Measurements from ENCODE around the gene BAZ1B.
A peak's percentile ranks its signal among the peaks of the same experiment; 100 is the strongest.
"Not testable (repeated sequence)": the region's sequence is repeated elsewhere in the genome, so short reads cannot be mapped to it uniquely, and the experiment has no call there.

Gene BAZ1B

GRCh38 chr7:73425356-73425983 lies 96.6 kb downstream of the BAZ1B start:
- DNase-seq: no peak

DNA sequence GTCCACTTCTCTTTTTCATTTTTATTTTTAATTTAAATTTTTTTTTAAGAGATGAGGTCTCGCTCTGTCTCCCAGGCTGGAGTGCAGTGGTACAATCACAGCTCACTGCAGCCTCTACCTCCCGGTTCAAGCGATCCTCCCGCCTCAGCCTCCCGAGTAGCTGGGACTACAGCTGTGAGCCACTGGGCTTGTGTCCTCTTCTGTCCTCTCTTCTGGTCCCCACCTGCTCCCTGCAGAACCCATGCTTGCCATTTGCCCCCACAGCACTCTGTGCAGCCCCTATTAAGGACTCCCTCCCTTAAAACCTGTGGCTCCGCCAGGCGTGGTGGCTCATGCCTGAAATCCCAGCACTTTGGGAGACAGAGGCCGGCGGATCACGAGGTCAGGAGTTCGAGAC lies 97.6 kb downstream of the BAZ1B start:
- DNase-seq: no peak

DNA sequence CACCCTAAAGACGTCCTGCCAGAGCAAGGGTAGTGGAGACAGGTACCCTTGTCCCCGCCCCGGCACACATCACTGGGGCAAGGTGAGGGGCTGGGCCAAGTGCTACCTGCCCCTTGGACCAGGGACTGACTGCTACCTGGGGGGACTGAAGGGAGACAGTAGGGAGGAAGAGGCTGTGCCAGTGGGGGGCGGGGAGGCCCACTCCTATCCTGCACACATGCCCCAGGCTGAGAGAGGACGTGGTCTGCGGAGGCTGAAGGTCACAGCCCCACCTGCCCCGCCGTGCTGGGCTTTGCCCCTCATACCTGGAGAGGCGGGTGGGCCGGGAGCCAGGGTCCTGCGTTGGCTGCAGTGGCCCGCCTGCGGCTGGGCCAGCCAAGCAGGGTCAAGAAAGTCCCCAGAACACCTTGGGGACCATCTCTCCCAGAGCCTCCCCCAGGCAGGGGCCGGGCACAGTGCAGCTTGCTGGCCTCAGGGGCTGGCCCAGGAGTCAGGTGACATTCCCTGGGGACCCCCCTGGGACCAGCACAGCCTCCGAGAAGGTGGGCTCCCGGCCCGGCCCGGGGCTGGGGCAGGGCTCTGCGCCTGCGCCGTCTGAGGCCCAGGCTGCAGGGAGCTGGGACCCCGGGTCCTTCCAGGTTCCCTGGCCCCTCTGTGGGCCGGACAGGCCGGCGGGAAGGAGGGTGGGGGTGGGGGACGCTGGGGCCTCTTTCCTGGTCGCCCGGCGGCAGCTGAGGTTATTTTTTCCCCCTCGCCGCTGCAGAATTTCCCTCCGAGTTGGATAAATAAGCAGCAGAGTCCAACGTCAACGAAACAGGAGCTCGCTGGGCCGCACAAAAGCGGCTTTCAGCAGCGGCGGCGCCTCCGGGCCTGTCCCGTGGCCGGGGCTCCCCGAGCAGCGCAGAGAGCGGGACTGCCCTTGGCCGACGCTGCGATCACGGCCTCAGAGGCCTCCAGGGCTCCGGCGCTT lies 98.3 kb downstream of the BAZ1B start:
- DNase-seq: no peak

DNA sequence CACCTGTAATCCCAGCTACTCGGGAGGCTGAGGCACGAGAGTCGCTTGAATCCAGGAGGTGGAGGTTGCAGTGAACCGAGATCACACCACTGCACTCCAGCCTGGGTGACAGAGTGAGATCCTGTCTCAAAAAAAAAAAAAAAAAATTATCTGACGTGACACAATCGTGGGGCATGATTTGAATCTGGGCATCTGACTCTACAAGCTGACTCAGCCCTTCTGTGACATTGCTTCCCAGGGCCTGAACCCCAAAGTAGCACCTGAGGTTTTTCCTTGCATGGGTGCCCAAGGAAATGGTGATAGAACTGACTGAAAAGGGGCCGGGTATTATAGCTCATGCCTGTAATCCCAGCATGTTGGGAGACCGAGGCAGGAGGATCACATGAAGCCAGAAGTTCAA lies 101.5 kb downstream of the BAZ1B start:
- not testable (repeated sequence) for DNase-seq

GRCh38 chr7:73420016-73420415 lies 102.1 kb downstream of the BAZ1B start:
- DNase-seq: not testable (repeated sequence)

GRCh38 chr7:73418113-73418703 lies 103.9 kb downstream of the BAZ1B start:
- no peak for DNase-seq

DNA sequence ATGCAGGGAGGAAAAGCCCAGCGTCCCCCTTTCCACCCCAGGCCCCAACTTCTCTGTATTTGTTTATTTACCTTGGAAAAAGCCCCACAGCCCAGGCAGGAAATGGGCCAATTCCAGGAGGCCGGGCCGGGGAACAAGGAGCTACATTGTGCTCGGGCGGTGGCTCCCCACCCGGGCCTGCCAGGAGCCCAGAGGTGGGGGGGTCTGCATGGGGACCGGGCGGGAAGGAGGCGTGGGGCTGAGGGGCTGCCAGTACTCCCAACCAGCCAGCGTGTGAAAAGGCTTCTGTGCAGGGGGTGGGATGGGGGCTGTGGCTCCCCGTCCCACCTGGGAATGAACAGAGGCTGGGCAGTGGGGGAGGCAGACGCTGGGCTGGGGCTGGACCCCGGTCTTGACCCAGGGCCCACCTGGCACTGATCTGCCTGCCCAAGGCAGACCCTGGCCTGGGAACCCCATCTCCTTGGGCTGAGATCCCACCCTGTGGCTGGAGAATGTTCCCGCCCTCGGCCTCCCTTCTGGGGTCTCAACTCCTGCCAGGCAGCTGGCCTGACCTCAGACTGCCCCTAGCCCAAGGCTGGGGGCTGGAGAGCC lies 111.5 kb downstream of the BAZ1B start:
- DNase-seq: not testable (repeated sequence)

DNA sequence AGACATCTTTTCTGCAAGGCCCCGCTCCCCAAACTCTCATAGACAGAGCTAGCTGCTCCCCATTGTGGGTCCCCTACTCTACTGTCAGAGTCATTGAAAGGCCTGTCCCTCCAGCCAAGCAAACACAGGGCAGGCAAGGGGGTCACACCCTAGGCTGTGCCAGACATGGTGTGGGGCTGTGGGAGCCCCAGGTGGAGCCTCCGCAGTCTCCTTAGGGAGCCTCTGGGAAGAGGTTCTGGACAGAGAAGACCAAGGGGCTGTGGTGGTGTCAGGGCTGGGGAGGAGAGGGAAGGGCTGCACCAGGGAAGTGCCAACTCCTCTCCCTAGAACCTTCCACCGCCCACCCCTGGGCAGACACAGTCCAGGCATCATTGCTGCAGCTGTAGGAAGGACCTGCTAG lies 117.2 kb downstream of the BAZ1B start:
- not testable (repeated sequence) for DNase-seq

- peak; percentile 64 for DNase-seq
Measured at GRCh38 chr7:73399185-73400050, 122.7 kb downstream of the BAZ1B start.

DNA sequence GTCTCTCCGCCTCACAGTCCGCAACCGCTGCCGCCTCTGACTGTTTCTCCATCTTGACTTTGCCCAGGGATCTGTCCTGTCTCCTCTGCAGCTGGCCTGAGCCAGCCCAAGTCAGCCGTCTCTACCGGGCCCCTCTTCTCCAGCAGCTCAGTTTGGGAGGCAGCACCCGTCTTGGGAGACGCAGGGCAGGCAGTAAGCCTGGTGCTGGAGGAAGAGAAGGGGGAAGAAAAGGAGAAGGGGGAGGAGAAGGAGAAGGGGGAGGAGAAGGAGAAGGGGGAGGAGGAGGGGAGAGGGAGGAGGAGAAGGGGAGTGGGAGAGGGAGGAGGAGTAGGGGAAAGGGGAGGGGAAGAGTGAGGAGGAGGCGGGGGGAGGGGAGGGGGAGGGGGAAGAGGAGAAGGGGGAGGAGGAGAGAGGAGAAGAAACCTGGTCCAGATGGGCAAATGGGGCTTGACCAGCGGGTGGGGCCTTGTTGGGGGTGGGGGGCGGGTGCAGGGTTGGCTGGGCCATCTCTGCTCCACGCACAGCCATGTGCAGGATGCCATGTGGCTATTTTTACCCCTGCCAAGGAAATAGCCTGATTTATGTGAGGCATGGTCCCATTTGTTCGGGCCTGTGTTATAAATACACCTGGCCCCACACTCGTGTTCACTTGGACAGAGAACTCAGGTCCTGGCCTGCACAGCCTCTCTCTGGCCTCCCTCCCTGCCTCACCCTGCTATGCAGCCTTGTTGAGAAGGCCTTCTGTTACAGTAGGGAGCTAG lies 124.4 kb downstream of the BAZ1B start:
- no peak for DNase-seq

DNA sequence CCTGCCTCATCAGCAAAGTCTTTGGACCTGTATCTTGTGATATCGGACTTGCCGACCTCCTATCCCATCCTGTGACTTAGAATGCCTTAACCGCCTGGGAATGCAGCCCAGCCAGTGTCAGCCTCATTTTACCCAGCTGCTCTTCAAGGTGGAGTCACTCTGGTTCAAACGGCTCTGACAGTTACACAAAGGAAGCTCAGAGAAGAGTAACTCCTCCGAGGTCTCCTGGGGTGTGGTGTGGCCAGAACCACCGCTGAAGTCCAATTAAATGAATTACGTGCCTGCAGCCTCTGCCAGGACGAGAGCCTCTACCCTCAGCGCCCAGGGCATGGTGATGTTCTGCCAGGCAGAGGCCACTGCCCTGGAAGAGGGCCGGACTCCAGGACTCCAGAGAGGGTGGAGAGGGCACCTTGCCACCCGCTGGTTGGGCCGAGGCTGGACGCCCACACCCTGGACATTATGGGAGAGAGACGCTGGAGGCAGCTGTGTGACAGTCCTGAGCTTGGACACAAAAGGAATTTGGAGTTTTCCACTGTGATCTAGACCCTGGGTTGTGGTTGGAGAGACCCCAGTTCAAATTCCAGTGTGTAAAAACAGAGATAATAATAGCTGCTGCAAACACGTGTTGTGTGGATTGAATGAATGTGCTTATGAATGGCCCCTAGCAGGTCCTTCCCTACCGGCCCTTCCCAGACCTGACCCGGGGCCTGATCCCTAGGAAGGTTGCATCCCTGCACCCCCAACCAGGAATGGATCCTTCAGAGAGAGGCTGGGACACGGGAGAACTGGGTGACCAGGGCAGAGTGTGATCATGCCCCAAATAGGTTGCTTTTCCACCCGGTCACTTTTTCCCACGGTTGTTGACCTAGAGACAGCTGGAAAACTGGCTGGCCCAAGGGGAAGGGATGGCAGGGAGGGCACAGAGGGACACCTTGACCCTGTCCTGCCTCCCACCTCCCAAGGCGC lies 126.3 kb downstream of the BAZ1B start:
- DNase-seq: no peak

- no peak for DNase-seq
Measured at GRCh38 chr7:73394422-73394821, 127.7 kb downstream of the BAZ1B start.

- DNase-seq: no peak
Measured at GRCh38 chr7:73391396-73391795, 130.7 kb downstream of the BAZ1B start.

Measured in activated CD8-positive, alpha-beta memory T cell treated with anti-CD3 and anti-CD28 coated beads, Interleukin-2, amount 50 U/mL, for 4 hours (primary cell).